Endometrium (tissue), 2 donors: Measurements from ENCODE around the gene CRYBG2.

Experiments
- FAIRE-seq: peaks from 2 replicates; lab custom pipeline; 2012; peaks lifted over from hg19 to GRCh38; lab: Jason Lieb, UNC
- donor health status: control.
- donor health status: control.

The CRYBG2 gene

GRCh38 chr1:26279456-26280332 lies 74.2 kb downstream of the CRYBG2 start, which contains the start of gene SH3BGRL3:
Gene SH3BGRL3 (plus strand): TSS chr1:26280086. CDS start chr1:26280156, 70 bp downstream.
- FAIRE-seq, result no peak

- no peak for FAIRE-seq
These were observed 75.0 kb downstream of the CRYBG2 start for GRCh38 chr1:26278724-26279455.

GRCh38 chr1:26278303-26278702 lies 75.6 kb downstream of the CRYBG2 start:
- FAIRE-seq, result no peak

- no peak for FAIRE-seq
These were observed 76.2 kb downstream of the CRYBG2 start for GRCh38 chr1:26277719-26278118.

- FAIRE-seq, result no peak
These were observed 76.7 kb downstream of the CRYBG2 start for GRCh38 chr1:26277261-26277661.

GRCh38 chr1:26276432-26276838 lies 77.5 kb downstream of the CRYBG2 start:
- FAIRE-seq, result no peak

GRCh38 chr1:26275580-26276431 lies 78.1 kb downstream of the CRYBG2 start:
- peak; percentile 8 for FAIRE-seq

- FAIRE-seq, result no peak
These were observed 79.0 kb downstream of the CRYBG2 start for GRCh38 chr1:26274801-26275425.
